B cell (primary cell): Measurements from ENCODE around the gene PARVA. TPM values are rescaled to one million over a fixed set of nuclear protein-coding genes. Genes with fewer than 3 reads are reported as not detected.

Experiments used
- ATAC-seq: fragments of 200-7000 bp; cut with Tn5 transposase; one replicate; pipeline ENCODE4 v1.10.0; 2021; ENCODE audit warnings: low read depth, mild to moderate bottlenecking, moderate number of reproducible peaks, moderate library complexity
- CTCF ChIA-PET: fragments of 350-600 bp; sonication (Branson Sonifier 250); formaldehyde crosslinking; loops from one replicate; lab custom pipeline; 2021; ENCODE audit warnings: antibody characterized with exemption, inconsistent platforms; lab: Charles Lee
- POLR2A ChIA-PET: fragments of 350-600 bp; sonication (Branson Sonifier 250); formaldehyde crosslinking; loops from one replicate; lab custom pipeline; 2021; ENCODE audit warnings: antibody characterized with exemption; lab: Charles Lee
- DNase-seq: peaks from one replicate; pipeline ENCODE4 v3.0.0; 2013
- H2AFZ ChIP-seq: 2 replicates; pipeline ENCODE4 v1.6.1; 2012; ENCODE audit warnings: mild to moderate bottlenecking, low read depth, low read length; ENCODE audit not compliant: insufficient read depth, poor library complexity, severe bottlenecking
- H3K27ac ChIP-seq, 2 donors: 1 replicate in 1 of 2; 2 replicates in 1 of 2; pipeline ENCODE4 v1.5.1; 2012 to 2013; ENCODE audit warnings: low read length in 2 of 2, mild to moderate bottlenecking in 2 of 2, moderate library complexity in 1 of 2
- H3K27me3 ChIP-seq, 4 experiments: fragments of 200-600 bp in 1 of 4; sonication (generic) in 1 of 4; replicated peaks in 1 of 4; 1 replicate in 2 of 4; 2 replicates in 2 of 4; pipeline versions ENCODE4 v1.6.1 to v1.7.0; 2013 to 2016; ENCODE audit warnings: low read length in 3 of 4, mild to moderate bottlenecking in 2 of 4, mixed read lengths in 1 of 4, moderate library complexity in 1 of 4; ENCODE audit not compliant: insufficient read depth in 4 of 4, control insufficient read depth in 3 of 4; ENCODE audit errors: control extremely low read depth in 1 of 4
- H3K36me3 ChIP-seq, 2 experiments: replicated peaks in 1 of 2; 1 replicate in 1 of 2; 2 replicates in 1 of 2; pipeline versions ENCODE4 v1.6.1 to v1.7.1; 2013; ENCODE audit warnings: low read length in 1 of 2; ENCODE audit not compliant: insufficient read depth in 2 of 2, control insufficient read depth in 1 of 2; ENCODE audit errors: control extremely low read depth in 1 of 2, extremely low read depth in 1 of 2
- H3K4me1 ChIP-seq, 2 donors: fragments of 200-600 bp in 1 of 2; sonication (generic) in 1 of 2; 1 replicate in 1 of 2; 2 replicates in 1 of 2; pipeline versions ENCODE4 v1.5.1 to v1.6.1; 2013 to 2017; ENCODE audit warnings: low read length in 2 of 2; ENCODE audit not compliant: control insufficient read depth in 2 of 2, insufficient read depth in 2 of 2
- H3K4me2 ChIP-seq: replicated peaks from 2 replicates; pipeline ENCODE3; 2012; ENCODE audit warnings: mild to moderate bottlenecking, low read depth, low read length; ENCODE audit not compliant: poor library complexity, severe bottlenecking
- H3K4me3 ChIP-seq, 5 experiments: fragments of 200-600 bp in 1 of 5; sonication (generic) in 1 of 5; 1 replicate in 3 of 5; 2 replicates in 2 of 5; pipeline versions ENCODE4 v1.5.1 to v1.7.0; 2011 to 2016; ENCODE audit warnings: low read length in 4 of 5, mild to moderate bottlenecking in 4 of 5, low read depth in 2 of 5, control low read depth in 1 of 5, moderate library complexity in 1 of 5; ENCODE audit not compliant: insufficient read depth in 1 of 5; ENCODE audit errors: control extremely low read depth in 1 of 5, extremely low read depth in 1 of 5
- H3K79me2 ChIP-seq: fragments of 200-600 bp; sonication (generic); one replicate; pipeline ENCODE4 v1.6.0; 2016; ENCODE audit warnings: low read length; ENCODE audit not compliant: control insufficient read depth, insufficient read depth
- H3K9ac ChIP-seq: fragments of 200-600 bp; sonication (generic); 2 replicates; pipeline ENCODE4 v1.6.1; 2017; ENCODE audit warnings: mild to moderate bottlenecking, low read length, moderate library complexity
- H3K9me3 ChIP-seq, 3 donors: one replicate each; pipeline versions ENCODE4 v1.6.1 to v1.7.1; 2013; ENCODE audit warnings: low read length in 2 of 3; ENCODE audit not compliant: control insufficient read depth in 2 of 3, insufficient read depth in 1 of 3; ENCODE audit errors: control extremely low read depth in 1 of 3
- H4K20me1 ChIP-seq: 2 replicates; pipeline ENCODE4 v1.6.0; 2012; ENCODE audit warnings: mild to moderate bottlenecking, low read length; ENCODE audit not compliant: insufficient read depth, control insufficient read depth, poor library complexity, severe bottlenecking
- H3K27ac Mint-ChIP-seq: one replicate; pipeline ENCODE4 v1.8.0; 2021; ENCODE audit warnings: mixed read lengths
- H3K27me3 Mint-ChIP-seq: one replicate; pipeline ENCODE4 v1.8.0; 2021; ENCODE audit warnings: mixed read lengths
- H3K4me1 Mint-ChIP-seq: one replicate; pipeline ENCODE4 v1.8.0; 2021; ENCODE audit warnings: mixed read lengths
- H3K4me3 Mint-ChIP-seq: one replicate; pipeline ENCODE4 v1.8.0; 2021; ENCODE audit warnings: mixed read lengths
- H3K9me3 Mint-ChIP-seq: one replicate; pipeline ENCODE4 v1.8.0; 2022; ENCODE audit warnings: mixed read lengths; ENCODE audit not compliant: insufficient read depth
- CTCF ChIP-seq: fragments of 200-600 bp; IDR thresholded peaks from one replicate; pipeline ENCODE4 v1.8.0; 2022; ENCODE audit warnings: antibody characterized with exemption, mild to moderate bottlenecking
- EZH2 ChIP-seq: IDR thresholded peaks from 2 replicates; pipeline ENCODE4 v1.6.1; 2012; ENCODE audit warnings: borderline replicate concordance, low read depth, mild to moderate bottlenecking, moderate library complexity, low read length; ENCODE audit not compliant: insufficient read depth, poor library complexity, severe bottlenecking
- WGBS: methylation state at CpG from one replicate; pipeline ENCODE4 v1.1.5; 2013; ENCODE audit warnings: missing lambda C conversion rate; ENCODE audit not compliant: insufficient coverage; 5-methylcytosine and 5-hydroxymethylcytosine counted together
- intact Hi-C: fragments of 100-400 bp; cut with micrococcal nuclease; formaldehyde crosslinking; loops from one replicate; pipeline ENCODE4 v1.10.0; 2022
- polyA plus RNA-seq: library from polyadenylated mRNA; depleted of rRNA; stranded (reverse); fragments of >200 nt; gene quantifications from 2 replicates; pipeline ENCODE4 v1.2.3, GENCODE V29; 2012
- total RNA-seq, 2 donors: library from RNA; stranded (reverse); fragments of 120-200 nt in 1 of 2; gene quantifications; 1 replicate in 1 of 2; 2 replicates in 1 of 2; pipeline versions ENCODE4 v1.2.3 to v1.2.4, GENCODE V29; 2013 to 2022

PARVA gene
- total and polyA plus RNA-seq, 2 donors (not counting 1 experiment from before 2014, with no cell fraction given) = not detected

- POLR2A ChIA-PET = no interaction called here
- DNase-seq = no peak
- Mint-ChIP-seq H3K9me3 (no peaks in the 10 kb centered on the region), H3K27ac (no peak overlapping the region), H3K4me3 (no peak overlapping the region), H3K4me1 (no peaks in the 10 kb centered on the region), H3K27me3 (no peaks in the 10 kb centered on the region)
- no peaks in the 10 kb centered on the region for H3K4me1 ChIP-seq
- intact Hi-C loops = no loop called here
- no peak for TF ChIP-seq CTCF
- no peak for ATAC-seq
- no peak overlapping the region for H3K4me3 ChIP-seq
- no peaks in the 10 kb centered on the region for H3K9me3 ChIP-seq
- no peak overlapping the region for H3K9ac ChIP-seq
- no peaks in the 10 kb centered on the region for H3K36me3 ChIP-seq
- H3K27me3 ChIP-seq = no peaks in the 10 kb centered on the region
- no peak overlapping the region for H3K4me2 ChIP-seq
- WGBS = no CpG with 5 or more reads among the region's 6 CpGs
- no peak overlapping the region for H2AFZ ChIP-seq
- no peaks in the 10 kb centered on the region for H4K20me1 ChIP-seq
- H3K79me2 ChIP-seq = no peaks in the 10 kb centered on the region
- CTCF ChIA-PET = no interaction called here
- no peak overlapping the region for H3K27ac ChIP-seq
Measured at GRCh38 chr11:12496181-12497025, 119.0 kb downstream of the PARVA start.

GRCh38 chr11:12497431-12497830 is 120.1 kb downstream of the PARVA start:
- H3K9ac ChIP-seq = no peak overlapping the region
- no peak overlapping the region for H3K27ac ChIP-seq
- Mint-ChIP-seq H3K27ac (no peak overlapping the region), H3K27me3 (no peaks in the 10 kb centered on the region), H3K4me3 (no peak overlapping the region), H3K4me1 (no peaks in the 10 kb centered on the region), H3K9me3 (no peaks in the 10 kb centered on the region)
- ChIA-PET CTCF (no interaction called here), POLR2A (no interaction called here)
- no peaks in the 10 kb centered on the region for H4K20me1 ChIP-seq
- TF ChIP-seq CTCF (no peak), EZH2 (no peak)
- no peaks in the 10 kb centered on the region for H3K9me3 ChIP-seq
- intact Hi-C loops = no loop called here
- no peak overlapping the region for H2AFZ ChIP-seq
- ATAC-seq (no peak), DNase-seq (no peak)
- H3K79me2 ChIP-seq = no peaks in the 10 kb centered on the region
- H3K4me3 ChIP-seq = no peak overlapping the region
- H3K4me2 ChIP-seq = no peak overlapping the region
- no peaks in the 10 kb centered on the region for H3K27me3 ChIP-seq
- no peaks in the 10 kb centered on the region for H3K36me3 ChIP-seq
- no peaks in the 10 kb centered on the region for H3K4me1 ChIP-seq
- WGBS = 90% methylated on average over 5 of the region's 7 CpGs
